Choroid plexus epithelial cell (primary cell): ENCODE results near the gene POT1.

Source experiments
- DNase-seq: peaks from one replicate; pipeline ENCODE4 v3.0.0-alpha.2; 2010; ENCODE audit warnings: low read depth
- H3K4me3 ChIP-seq: 2 replicates; pipeline ENCODE4 v1.5.1; 2011; ENCODE audit warnings: low read depth, mild to moderate bottlenecking, control low read depth, low read length, moderate library complexity
- CTCF ChIP-seq: conservative IDR thresholded peaks from 2 replicates; pipeline ENCODE4 v1.5.1; 2011; ENCODE audit warnings: low read depth, mild to moderate bottlenecking, control low read depth, inconsistent platforms, low read length, moderate library complexity

POT1 gene

DNA sequence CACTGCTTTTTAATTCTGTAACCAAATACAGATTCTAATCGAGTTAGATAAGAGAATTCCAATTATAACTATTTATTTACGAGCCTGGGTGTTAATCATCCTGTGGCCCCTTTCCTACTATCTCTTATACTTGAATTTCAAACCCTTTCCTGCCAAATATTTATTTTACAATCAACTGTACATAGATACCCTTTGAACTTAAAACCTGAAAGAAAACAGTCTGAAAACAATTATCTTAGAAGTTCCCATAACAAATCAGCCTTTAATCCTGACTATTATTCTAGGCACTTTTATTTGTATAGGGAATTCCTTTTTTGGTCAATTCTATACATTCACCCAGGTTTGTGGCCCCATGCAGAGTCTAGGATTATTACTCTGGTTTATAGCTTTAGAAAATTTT is 153.5 kb downstream of the POT1 start:
- DNase-seq: no peak
- TF ChIP-seq CTCF: no peak
- H3K4me3 ChIP-seq: no peak overlapping the region

DNA sequence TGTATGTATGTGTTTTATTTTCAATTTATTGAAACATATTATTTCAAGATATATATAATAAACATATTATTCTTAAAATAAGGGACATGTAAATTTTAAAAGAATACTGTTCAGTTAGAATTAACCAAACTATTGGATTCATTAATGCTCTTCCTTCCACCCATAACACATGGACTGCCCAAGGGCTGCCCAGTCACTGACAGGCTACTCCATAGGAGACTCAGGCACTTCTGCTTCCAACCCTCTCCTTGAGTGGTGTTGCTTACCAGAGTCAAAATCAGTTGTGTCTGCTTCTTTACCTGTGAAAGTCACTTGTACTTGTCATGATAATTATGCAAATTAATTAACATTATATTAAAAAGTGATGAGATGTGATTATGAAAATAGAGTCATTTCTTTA is 154.2 kb downstream of the POT1 start:
- H3K4me3 ChIP-seq: no peak overlapping the region
- DNase-seq: no peak
- TF ChIP-seq CTCF: no peak

DNA sequence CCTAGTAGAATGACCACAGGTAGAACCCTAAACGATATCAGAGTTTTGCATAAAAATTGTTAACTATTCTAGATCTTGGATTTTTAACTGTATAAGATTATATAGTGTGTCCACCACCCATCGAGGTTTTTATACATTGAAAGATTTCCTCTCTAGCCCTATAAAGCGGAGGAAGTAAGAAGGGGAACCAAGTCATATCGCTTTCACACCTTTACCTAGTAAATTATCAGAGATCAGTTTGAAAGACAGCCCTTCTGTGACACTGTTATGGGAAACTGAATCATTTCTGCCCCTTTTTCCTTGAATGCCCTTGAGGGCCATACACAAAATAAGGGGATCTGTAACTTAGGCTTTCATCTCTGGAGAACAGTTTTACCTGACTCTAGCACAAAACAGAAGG is 155.7 kb downstream of the POT1 start:
- TF ChIP-seq CTCF: no peak
- no peak for DNase-seq
- H3K4me3 ChIP-seq: no peak overlapping the region

- no peak for DNase-seq
- no peak for TF ChIP-seq CTCF
- no peak overlapping the region for H3K4me3 ChIP-seq
Observed at GRCh38 chr7:124773339-124773738, 156.3 kb downstream of the POT1 start.
